Pancreas (tissue), 10 donors: ENCODE measurements around the gene ENTPD1. TPM values are rescaled to one million over a fixed set of nuclear protein-coding genes. Genes with fewer than 3 reads are reported as not detected.

Source experiments
- ATAC-seq, 4 donors: fragments of 200-7000 bp; cut with Tn5 transposase; one replicate each; pipeline versions ENCODE4 v1.8.0 to v1.9.1; 2020; ENCODE audit warnings: mild to moderate bottlenecking in 4 of 4, moderate library complexity in 4 of 4
- DNase-seq, 6 donors: peaks; one replicate each; pipeline ENCODE4 v3.0.0-alpha.2; 2020
- FAIRE-seq: peaks from 2 replicates; lab custom pipeline; 2012; peaks lifted over from hg19 to GRCh38; lab: Jason Lieb, UNC
- H3K27ac ChIP-seq, 4 donors: fragments of 200-600 bp; sonication (generic); 1 replicate in 3 of 4; 2 replicates in 1 of 4; pipeline versions ENCODE4 v1.5.0 to v1.8.0; 2020
- H3K27me3 ChIP-seq, 4 donors: fragments of 200-600 bp; one replicate each; pipeline ENCODE4 v1.8.0; 2021
- H3K36me3 ChIP-seq, 3 donors: fragments of 200-600 bp; sonication (generic) in 1 of 3; one replicate each; pipeline versions ENCODE4 v1.5.0 to v1.8.0; 2020 to 2021
- H3K4me1 ChIP-seq, 3 donors: fragments of 200-600 bp; one replicate each; pipeline ENCODE4 v1.8.0; 2021
- H3K4me3 ChIP-seq, 4 donors: fragments of 200-600 bp; sonication (generic) in 2 of 4; one replicate each; pipeline versions ENCODE4 v1.5.0 to v1.8.0; 2020 to 2021
- H3K9me3 ChIP-seq, 4 donors: fragments of 200-600 bp; one replicate each; pipeline ENCODE4 v1.8.0; 2021
- CTCF ChIP-seq, 4 donors: fragments of 200-600 bp; sonication (generic) in 3 of 4; IDR thresholded peaks; one replicate each; pipeline versions ENCODE4 v1.5.0 to v1.8.0; 2021; ENCODE audit warnings: antibody characterized with exemption in 4 of 4
- WGBS, 2 donors: extraction: QIAGEN DNeasy Blood & Tissue Kit; methylation state at CpG; one replicate each; pipeline ENCODE4 v1.1.7; 2013; 5-methylcytosine and 5-hydroxymethylcytosine counted together
- intact Hi-C, 3 donors: fragments of 100-400 bp; cut with DNase I; formaldehyde crosslinking; loops; one replicate each; pipeline versions ENCODE4 v1.11.1 to v1.14.2; 2022
- polyA plus RNA-seq, 2 donors: library from polyadenylated mRNA; stranded (reverse); fragments of 200-250 nt; gene quantifications; one replicate each; pipeline ENCODE4 v1.2.3, GENCODE V29; 2013
- total RNA-seq, 6 donors: library from RNA; stranded (reverse); fragmentation: NEBNext Ultra II Directional in 4 of 6; extraction: Animal tissue kit (Norgen Biotek cat#: 25700) in 4 of 6; gene quantifications; one replicate each; pipeline versions ENCODE4 v1.2.1 to v1.2.4, GENCODE V29; 2021 to 2023
- donor health status: healthy with polysubstance abuse.
- donor health status: DM: no; HTN: no; CAD: no; lungs with moderate emphysema.
- donor health status: DM: no; HTN: no; CAD: no.
- donor health status: control.
- donor health status: control.
- donor health status: Bipolar disorder and iron deficiency.
- donor health status: DM: yes; HTN: yes; CAD: no.
- donor health status: DM: no; HTN: no; CAD: no.
- donor health status: DM: no; HTN: no; CAD: no.
- donor health status: DM: yes; HTN: yes; CAD: no.

The ENTPD1 gene
- total and polyA plus RNA-seq, 8 donors = 0.67 to 10.9 (median 1.8) TPM

- FAIRE-seq = no peak
- Histone ChIP-seq H3K4me3 (no peak overlapping the region), H3K36me3 (no peaks in the 10 kb centered on the region), H3K9me3 (no peaks in the 10 kb centered on the region), H3K4me1 (no peaks in the 10 kb centered on the region), H3K27me3 (no peaks in the 10 kb centered on the region), H3K27ac (no peak overlapping the region)
- no peak for TF ChIP-seq CTCF (IDR thresholded peaks at IDR 0.05)
- ATAC-seq = no peak
- DNase-seq = no peak
- intact Hi-C loops = no loop called here
Observed at GRCh38 chr10:95847007-95847406, 91.0 kb downstream of the ENTPD1 start.

GRCh38 chr10:95848841-95849240 is 92.9 kb downstream of the ENTPD1 start:
- intact Hi-C loops = no loop called here

GRCh38 chr10:95850791-95851190 is 94.8 kb downstream of the ENTPD1 start:
- DNase-seq = no peak
- no peaks in the 10 kb centered on the region for H3K9me3 ChIP-seq
- FAIRE-seq = no peak
- no peak overlapping the region for H3K27ac ChIP-seq
- no peak overlapping the region for H3K4me3 ChIP-seq
- intact Hi-C loops = no loop called here
- no peak for TF ChIP-seq CTCF (IDR thresholded peaks at IDR 0.05)
- H3K36me3 ChIP-seq = no peaks in the 10 kb centered on the region
- ATAC-seq = no peak
- H3K27me3 ChIP-seq = no peaks in the 10 kb centered on the region
- no peaks in the 10 kb centered on the region for H3K4me1 ChIP-seq

More at GRCh38 chr10:95848841-95849240, 92.9 kb downstream of the ENTPD1 start:
- Histone ChIP-seq H3K36me3 (no peaks in the 10 kb centered on the region), H3K9me3 (no peaks in the 10 kb centered on the region), H3K4me3 (no peak overlapping the region), H3K4me1 (no peaks in the 10 kb centered on the region), H3K27me3 (no peaks in the 10 kb centered on the region), H3K27ac (no peak overlapping the region)
- ATAC-seq = no peak
- WGBS, 2 donors = 35 to 47% methylated on average over 2 of the region's 2 CpGs
- FAIRE-seq = no peak
- no peak for TF ChIP-seq CTCF (IDR thresholded peaks at IDR 0.05)
- no peak for DNase-seq

GRCh38 chr10:95860166-95860940 is 104.4 kb downstream of the ENTPD1 start:
- Histone ChIP-seq H3K36me3 (no peaks in the 10 kb centered on the region), H3K4me1 (no peaks in the 10 kb centered on the region), H3K9me3 (no peaks in the 10 kb centered on the region), H3K27me3 (no peaks in the 10 kb centered on the region), H3K4me3 (no peak overlapping the region), H3K27ac (no peak overlapping the region)
- DNase-seq (no peak), ATAC-seq (no peak), FAIRE-seq (no peak)
- 85% methylated on average over 3 of the region's 3 CpGs for WGBS, 2 donors
- intact Hi-C loops = no loop called here
- TF ChIP-seq CTCF (IDR thresholded peaks at IDR 0.05) = no peak

- intact Hi-C loops = no loop called here
- no peaks in the 10 kb centered on the region for H3K4me1 ChIP-seq
- FAIRE-seq (no peak), ATAC-seq (no peak), DNase-seq (no peak)
- WGBS, 2 donors = 91 to 95% methylated on average over 2 of the region's 2 CpGs
- H3K4me3 ChIP-seq = no peak overlapping the region
- no peaks in the 10 kb centered on the region for H3K27me3 ChIP-seq
- H3K36me3 ChIP-seq = no peaks in the 10 kb centered on the region
- H3K9me3 ChIP-seq = no peaks in the 10 kb centered on the region
- no peak for TF ChIP-seq CTCF (IDR thresholded peaks at IDR 0.05)
- no peak overlapping the region for H3K27ac ChIP-seq
Observed at GRCh38 chr10:95861386-95861785, 105.4 kb downstream of the ENTPD1 start.
